Measurements from ENCODE around the gene DNMT3L.

DNA sequence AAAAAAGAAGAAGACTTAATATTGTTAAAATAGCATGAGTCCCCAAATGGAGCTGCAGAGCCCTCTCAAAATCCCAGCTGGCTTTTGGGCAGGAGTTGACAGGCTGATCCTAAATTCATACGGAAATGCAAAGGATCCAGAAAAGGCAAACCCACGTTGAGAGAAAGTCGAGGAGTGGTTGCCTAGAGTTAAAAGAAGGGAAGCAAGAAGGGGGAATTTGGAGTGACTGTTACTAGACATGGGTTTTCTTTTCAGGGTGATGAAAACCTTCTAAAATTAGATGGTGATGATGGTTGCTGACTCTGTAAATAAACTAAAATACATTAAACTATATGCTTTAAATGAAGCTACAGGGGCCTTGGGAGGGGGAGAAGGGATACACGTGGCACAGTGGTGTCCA is 1.6 kb downstream of the DNMT3L start:
- TF ChIP-seq, protein P1, sequence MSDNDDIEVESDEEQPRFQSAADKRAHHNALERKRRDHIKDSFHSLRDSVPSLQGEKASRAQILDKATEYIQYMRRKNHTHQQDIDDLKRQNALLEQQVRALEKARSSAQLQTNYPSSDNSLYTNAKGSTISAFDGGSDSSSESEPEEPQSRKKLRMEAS (IDR thresholded peaks at IDR 0.05; ENCODE audit: low read depth) = no peak
- TF ChIP-seq POLR2AphosphoS5 (IDR thresholded peaks at IDR 0.05; ENCODE audit: low read depth, low read length) (no peak), TAF1 (IDR thresholded peaks at IDR 0.05; ENCODE audit: borderline replicate concordance, low read depth, low read length) (no peak), MEF2A (IDR thresholded peaks at IDR 0.05; ENCODE audit: borderline replicate concordance, low read depth) (no peak), FOSL2 (IDR thresholded peaks at IDR 0.05; ENCODE audit: borderline replicate concordance, low read depth) (no peak), GABPA (IDR thresholded peaks at IDR 0.05; ENCODE audit: low read depth) (no peak)
- TF ChIP-seq, protein P2, sequence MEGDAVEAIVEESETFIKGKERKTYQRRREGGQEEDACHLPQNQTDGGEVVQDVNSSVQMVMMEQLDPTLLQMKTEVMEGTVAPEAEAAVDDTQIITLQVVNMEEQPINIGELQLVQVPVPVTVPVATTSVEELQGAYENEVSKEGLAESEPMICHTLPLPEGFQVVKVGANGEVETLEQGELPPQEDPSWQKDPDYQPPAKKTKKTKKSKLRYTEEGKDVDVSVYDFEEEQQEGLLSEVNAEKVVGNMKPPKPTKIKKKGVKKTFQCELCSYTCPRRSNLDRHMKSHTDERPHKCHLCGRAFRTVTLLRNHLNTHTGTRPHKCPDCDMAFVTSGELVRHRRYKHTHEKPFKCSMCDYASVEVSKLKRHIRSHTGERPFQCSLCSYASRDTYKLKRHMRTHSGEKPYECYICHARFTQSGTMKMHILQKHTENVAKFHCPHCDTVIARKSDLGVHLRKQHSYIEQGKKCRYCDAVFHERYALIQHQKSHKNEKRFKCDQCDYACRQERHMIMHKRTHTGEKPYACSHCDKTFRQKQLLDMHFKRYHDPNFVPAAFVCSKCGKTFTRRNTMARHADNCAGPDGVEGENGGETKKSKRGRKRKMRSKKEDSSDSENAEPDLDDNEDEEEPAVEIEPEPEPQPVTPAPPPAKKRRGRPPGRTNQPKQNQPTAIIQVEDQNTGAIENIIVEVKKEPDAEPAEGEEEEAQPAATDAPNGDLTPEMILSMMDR (IDR thresholded peaks at IDR 0.05) = no peak
- TF ChIP-seq, protein P3, sequence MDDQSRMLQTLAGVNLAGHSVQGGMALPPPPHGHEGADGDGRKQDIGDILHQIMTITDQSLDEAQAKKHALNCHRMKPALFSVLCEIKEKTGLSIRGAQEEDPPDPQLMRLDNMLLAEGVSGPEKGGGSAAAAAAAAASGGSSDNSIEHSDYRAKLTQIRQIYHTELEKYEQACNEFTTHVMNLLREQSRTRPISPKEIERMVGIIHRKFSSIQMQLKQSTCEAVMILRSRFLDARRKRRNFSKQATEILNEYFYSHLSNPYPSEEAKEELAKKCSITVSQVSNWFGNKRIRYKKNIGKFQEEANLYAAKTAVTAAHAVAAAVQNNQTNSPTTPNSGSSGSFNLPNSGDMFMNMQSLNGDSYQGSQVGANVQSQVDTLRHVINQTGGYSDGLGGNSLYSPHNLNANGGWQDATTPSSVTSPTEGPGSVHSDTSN (IDR thresholded peaks at IDR 0.05) = no peak
- TF ChIP-seq, protein P4, sequence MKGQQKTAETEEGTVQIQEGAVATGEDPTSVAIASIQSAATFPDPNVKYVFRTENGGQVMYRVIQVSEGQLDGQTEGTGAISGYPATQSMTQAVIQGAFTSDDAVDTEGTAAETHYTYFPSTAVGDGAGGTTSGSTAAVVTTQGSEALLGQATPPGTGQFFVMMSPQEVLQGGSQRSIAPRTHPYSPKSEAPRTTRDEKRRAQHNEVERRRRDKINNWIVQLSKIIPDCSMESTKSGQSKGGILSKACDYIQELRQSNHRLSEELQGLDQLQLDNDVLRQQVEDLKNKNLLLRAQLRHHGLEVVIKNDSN (IDR thresholded peaks at IDR 0.05; ENCODE audit: borderline replicate concordance, low read depth) = no peak

Data from SK-N-SH (cell line).